Measurements from ENCODE around the gene GLYR1.

The GLYR1 gene

GRCh38 chr16:4763791-4764190, 83.3 kb downstream of the GLYR1 start:
- DNase-seq (ENCODE audit: low spot score) = no peak

- DNase-seq (ENCODE audit: low spot score) = no peak
Observed at GRCh38 chr16:4762205-4762604, 84.9 kb downstream of the GLYR1 start.

- no peak for DNase-seq (ENCODE audit: low spot score)
Observed at GRCh38 chr16:4760221-4760910, 86.7 kb downstream of the GLYR1 start.

GRCh38 chr16:4755687-4756086, 91.4 kb downstream of the GLYR1 start:
- no peak for DNase-seq (ENCODE audit: low spot score)

- DNase-seq (ENCODE audit: low spot score) = no peak
Observed at GRCh38 chr16:4754865-4755264, 92.2 kb downstream of the GLYR1 start.

GRCh38 chr16:4753227-4753626, 93.9 kb downstream of the GLYR1 start:
- no peak for DNase-seq (ENCODE audit: low spot score)

Measured in kidney tubule cell (primary cell).